Activated naive CD8-positive, alpha-beta T cell treated with anti-CD3 and anti-CD28 coated beads, Interleukin-2, amount 50 U/mL, for 16 hours (primary cell): Measurements from ENCODE around the gene PASD1.

Source experiments
- DNase-seq: peaks from one replicate; pipeline ENCODE4 v3.0.0-alpha.2; 2020; ENCODE audit warnings: low read depth, low spot score

PASD1 gene

GRCh38 chrX:151702026-151702714 is 138.7 kb downstream of the PASD1 start:
- no peak for DNase-seq

- DNase-seq, result no peak
Measured at GRCh38 chrX:151702741-151703340, 139.4 kb downstream of the PASD1 start.

DNA sequence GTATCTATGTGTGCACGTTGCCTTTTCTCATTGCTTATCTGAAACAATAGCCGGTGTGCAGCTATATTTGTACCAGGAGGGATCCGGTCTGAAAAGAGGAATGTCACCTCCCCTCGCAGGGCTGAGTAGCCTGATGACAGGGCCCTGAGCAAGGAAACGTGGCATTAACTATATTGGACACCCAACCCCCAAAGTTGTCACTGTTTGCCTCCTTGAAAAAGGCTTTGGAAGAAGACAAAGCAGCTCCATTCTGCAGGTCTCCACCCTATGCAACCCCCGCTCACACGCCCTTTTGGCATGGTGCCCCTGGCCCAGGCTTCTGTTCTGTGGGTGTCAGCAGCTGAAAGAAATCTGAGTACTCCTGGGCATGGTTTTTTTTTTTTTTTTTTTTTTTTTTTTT is 140.0 kb downstream of the PASD1 start:
- DNase-seq, result no peak

- no peak for DNase-seq
Measured at GRCh38 chrX:151704041-151704663, 140.7 kb downstream of the PASD1 start.

- DNase-seq, result no peak
Measured at GRCh38 chrX:151708821-151709220, 145.3 kb downstream of the PASD1 start.

- DNase-seq, result no peak
Measured at GRCh38 chrX:151710457-151710856, 147.0 kb downstream of the PASD1 start.

DNA sequence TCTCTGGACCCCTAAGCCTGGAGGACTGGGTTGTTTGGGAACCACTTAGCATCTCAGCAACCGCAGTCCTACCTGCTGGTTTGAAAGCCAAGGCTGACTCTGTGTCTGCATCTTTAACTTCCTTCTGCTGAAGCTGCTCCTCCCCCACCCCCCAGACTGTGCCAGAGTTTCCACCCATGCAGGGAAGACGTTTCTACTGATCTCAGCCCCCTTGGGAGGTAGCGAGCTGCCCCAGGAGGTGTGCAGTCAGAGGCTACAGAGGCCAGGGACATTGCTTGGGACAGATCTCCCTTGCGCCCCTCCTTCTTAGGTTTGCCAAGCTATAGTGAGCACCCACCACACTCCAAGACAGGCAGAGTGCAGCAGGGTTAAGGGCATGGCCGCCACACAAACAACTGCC is 147.7 kb downstream of the PASD1 start:
- DNase-seq, result no peak

- DNase-seq, result no peak
Measured at GRCh38 chrX:151711787-151712186, 148.3 kb downstream of the PASD1 start.

DNA sequence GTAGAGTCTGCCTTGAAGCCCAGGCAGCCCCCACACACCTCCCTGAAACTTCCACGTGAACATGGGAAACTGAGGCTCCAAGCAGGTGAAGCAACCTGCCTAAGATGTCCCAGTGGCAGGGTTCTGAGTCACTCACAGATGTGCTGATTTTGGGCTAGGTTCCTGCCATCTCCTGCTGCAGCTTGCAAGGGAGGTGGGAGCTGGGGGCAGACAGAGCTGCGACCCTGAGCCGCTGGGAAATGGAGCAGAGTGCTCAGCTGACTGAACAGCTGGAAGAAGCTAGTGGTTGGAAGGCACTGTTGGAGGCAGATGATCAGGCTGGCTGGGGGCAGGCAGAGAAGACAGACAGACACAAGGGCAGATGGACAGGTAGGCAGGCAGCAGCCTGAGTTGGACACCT is 148.8 kb downstream of the PASD1 start:
- no peak for DNase-seq

DNA sequence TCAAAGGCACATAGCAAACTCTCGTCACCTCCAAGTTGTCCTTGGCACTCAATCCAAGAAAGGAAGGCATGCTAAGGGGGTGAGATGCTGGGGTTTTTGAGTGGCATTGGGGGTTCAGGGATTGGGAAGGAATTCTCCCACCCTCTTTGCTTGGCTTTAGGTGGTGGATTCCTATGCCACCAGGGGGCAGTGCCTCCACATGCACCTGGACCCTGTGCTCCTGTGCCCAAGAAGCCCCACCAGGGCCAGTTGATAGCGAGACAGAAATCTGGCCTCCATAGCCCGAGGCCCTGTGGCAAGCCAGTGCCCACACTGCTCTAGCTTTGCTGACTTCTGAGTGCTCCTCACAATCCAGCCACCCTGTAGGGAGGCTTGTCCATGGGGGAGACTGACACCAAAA is 150.4 kb downstream of the PASD1 start:
- no peak for DNase-seq

- DNase-seq, result no peak
Measured at GRCh38 chrX:151714362-151714761, 150.9 kb downstream of the PASD1 start.

GRCh38 chrX:151715752-151716151 is 152.3 kb downstream of the PASD1 start, which contains the start of gene FATE1:
FATE1 (plus strand) TSS chrX:151716035; CDS start chrX:151716120, 85 bp downstream.
- DNase-seq, result no peak

DNA sequence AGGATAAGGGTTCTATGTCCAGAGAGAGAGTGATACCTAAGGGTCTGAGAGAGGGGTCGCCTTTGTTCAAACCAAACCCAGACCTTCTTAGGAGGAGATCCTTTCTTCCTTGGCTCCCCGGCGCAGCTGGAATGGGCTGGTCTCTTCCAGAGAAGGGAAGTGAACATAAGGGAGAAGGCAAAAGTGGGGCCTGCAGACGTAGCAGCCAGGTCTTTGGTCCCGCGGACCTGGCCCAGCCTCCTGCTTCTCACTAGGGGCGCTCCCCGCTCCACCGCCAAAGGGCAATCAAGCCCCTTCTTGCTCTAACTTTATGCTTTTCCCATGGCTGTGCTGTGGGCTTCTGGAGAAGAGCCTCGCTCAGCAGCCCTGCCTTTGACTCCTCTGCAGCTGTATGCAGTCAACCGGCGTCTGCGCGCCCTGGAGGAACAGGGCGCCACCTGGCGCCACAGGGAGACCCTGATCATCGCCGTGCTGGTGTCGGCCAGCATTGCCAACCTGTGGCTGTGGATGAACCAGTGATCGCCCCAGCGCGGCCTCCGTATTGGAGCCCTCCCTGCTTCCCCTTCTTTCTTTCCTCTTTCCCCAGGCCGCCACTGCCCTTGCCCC is 158.9 kb downstream of the PASD1 start:
- no peak for DNase-seq

DNA sequence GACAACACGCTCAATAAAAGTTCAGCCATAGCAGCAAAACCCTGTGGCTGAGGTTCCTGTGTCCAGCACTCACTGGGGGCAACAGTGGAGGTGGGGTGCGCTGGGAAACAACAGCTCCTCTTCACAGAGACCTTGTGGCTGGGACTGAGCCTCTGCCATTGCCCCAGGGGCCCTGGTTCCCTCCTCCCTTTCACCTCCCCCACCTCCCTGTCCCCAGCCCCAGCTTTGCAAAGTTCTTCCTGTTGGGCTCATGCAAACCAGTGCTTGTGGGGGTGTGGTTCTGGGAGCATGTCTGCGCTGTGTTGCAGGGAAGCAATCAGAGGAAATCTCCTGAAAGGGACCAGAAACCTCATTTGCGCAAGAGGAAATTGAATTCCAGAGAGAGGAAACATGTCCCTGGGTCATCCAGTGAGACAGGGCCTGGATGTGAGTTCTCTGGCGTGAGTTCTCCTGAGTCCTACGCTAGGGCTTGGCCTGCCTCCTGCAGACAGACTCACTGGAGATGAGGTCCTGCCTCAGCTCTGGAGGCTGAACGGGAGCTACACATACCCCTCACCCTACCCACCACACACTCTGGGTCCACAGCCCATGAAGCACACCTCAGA is 159.8 kb downstream of the PASD1 start:
- no peak for DNase-seq

DNA sequence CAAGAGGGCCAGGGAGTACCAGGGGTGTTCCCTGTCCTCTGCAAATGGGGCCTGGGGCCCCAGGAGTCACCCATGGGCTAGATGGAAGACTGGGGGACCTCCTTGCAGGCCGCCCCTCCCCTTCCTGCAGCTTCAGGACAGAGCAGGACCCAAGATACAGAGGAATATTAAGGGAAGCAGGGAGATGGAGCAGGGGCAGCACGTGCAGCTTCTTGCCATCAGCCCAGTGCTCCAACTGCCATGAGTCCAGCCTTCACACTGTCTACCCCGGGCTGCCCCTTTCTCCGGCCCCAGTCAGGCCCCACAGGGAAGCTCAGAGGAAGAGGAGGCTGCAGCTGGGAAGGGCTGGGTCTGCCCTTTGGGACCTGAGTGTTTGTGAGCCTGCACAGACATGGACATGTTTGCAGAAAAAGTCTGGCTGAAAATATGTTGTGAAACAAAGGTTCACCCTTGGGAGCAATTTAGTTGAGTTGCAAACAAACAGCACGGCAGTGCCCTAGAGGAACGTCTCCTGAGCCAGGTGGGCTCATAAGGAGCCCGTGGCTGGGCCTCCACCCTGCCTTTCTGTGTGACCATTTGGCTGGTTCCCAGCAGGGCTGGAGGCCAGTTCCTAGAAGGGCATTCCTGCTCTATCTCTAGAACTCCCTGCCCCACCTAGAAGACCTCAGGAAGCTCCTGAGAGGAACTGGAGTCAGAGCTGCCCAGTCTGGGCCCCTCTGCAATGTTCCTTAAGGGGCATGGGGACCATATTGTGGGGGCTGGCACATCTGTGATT is 161.3 kb downstream of the PASD1 start:
- no peak for DNase-seq

GRCh38 chrX:151725338-151725614 is 161.8 kb downstream of the PASD1 start:
- no peak for DNase-seq
